Fibroblast of villous mesenchyme (primary cell): Measurements from ENCODE around the gene FIS1. TPM values are rescaled to one million over a fixed set of nuclear protein-coding genes. Genes with fewer than 3 reads are reported as not detected.

Experiments used
- DNase-seq: peaks from one replicate; pipeline ENCODE4 v3.0.0-alpha.2; 2010; ENCODE audit warnings: low read depth
- H3K4me3 ChIP-seq: 2 replicates; pipeline ENCODE4 v1.5.1; 2011; ENCODE audit warnings: low read depth, mild to moderate bottlenecking, low read length
- total RNA-seq: library from RNA; depleted of rRNA; stranded (reverse); fragments of >200 nt; gene quantifications from 2 replicates; pipeline ENCODE4 v1.2.3, GENCODE V29; 2012
- TF ChIP-seq, protein P1 (sequence below): IDR thresholded peaks from 2 replicates; pipeline ENCODE4 v1.5.1; 2012; ENCODE audit warnings: low read depth, mild to moderate bottlenecking, low read length; ENCODE audit not compliant: insufficient read depth

FIS1 gene
- total RNA-seq, 1 donor: 123 TPM

DNA sequence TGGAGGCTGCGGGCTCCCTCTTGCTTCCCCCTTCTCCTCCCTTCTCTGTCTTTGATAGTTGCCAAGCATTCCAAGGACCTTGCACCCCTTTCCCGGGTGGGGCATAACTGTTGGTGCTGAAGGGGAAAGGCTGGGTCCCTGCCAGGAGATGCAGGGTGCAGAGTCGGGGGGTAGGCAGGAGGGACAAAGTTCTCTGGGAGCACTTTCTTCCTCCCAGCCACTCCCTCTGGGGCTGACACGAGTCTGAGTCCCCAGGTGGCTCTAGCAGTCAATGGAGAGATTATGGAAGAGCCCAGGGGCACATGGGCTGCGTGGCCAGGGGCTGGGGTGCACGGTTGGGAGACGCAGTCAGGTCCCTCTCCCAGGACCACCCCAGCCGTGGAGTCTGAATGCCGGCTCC is 9.4 kb downstream of the FIS1 start:
- no peak for DNase-seq
- TF ChIP-seq, protein P1, sequence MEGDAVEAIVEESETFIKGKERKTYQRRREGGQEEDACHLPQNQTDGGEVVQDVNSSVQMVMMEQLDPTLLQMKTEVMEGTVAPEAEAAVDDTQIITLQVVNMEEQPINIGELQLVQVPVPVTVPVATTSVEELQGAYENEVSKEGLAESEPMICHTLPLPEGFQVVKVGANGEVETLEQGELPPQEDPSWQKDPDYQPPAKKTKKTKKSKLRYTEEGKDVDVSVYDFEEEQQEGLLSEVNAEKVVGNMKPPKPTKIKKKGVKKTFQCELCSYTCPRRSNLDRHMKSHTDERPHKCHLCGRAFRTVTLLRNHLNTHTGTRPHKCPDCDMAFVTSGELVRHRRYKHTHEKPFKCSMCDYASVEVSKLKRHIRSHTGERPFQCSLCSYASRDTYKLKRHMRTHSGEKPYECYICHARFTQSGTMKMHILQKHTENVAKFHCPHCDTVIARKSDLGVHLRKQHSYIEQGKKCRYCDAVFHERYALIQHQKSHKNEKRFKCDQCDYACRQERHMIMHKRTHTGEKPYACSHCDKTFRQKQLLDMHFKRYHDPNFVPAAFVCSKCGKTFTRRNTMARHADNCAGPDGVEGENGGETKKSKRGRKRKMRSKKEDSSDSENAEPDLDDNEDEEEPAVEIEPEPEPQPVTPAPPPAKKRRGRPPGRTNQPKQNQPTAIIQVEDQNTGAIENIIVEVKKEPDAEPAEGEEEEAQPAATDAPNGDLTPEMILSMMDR: no peak
- H3K4me3 ChIP-seq: no peak overlapping the region

- H3K4me3 ChIP-seq: no peak overlapping the region
- no peak for DNase-seq
These were observed 9.8 kb downstream of the FIS1 start for GRCh38 chr7:101235050-101235449.

DNA sequence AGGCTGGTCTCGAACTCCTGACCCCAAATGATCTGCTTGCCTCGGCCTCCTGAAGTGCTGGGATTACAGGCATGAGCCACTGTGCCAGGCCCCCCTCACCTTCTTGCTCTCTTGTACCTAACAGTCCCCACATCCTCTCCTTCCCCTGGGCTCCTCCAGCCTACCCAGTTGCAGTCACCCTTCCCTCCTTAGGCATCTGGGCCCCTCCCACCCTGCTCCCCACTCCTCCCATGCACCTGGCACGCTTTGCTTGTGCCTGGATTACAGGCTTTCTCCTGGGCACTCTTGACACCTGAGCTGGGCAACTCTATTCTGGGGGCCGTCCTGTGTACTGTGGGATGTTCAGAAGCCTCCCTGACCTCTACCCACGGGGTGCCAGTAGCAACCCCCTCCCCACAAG is 10.2 kb downstream of the FIS1 start:
- DNase-seq: no peak
- H3K4me3 ChIP-seq: no peak overlapping the region
- TF ChIP-seq, protein P1: no peak

More at GRCh38 chr7:101235050-101235449, 9.8 kb downstream of the FIS1 start:
- TF ChIP-seq, protein P1: peak; percentile 38

- TF ChIP-seq, protein P1: no peak
- no peak for DNase-seq
- no peak overlapping the region for H3K4me3 ChIP-seq
These were observed 10.9 kb downstream of the FIS1 start for GRCh38 chr7:101233907-101234547.

DNA sequence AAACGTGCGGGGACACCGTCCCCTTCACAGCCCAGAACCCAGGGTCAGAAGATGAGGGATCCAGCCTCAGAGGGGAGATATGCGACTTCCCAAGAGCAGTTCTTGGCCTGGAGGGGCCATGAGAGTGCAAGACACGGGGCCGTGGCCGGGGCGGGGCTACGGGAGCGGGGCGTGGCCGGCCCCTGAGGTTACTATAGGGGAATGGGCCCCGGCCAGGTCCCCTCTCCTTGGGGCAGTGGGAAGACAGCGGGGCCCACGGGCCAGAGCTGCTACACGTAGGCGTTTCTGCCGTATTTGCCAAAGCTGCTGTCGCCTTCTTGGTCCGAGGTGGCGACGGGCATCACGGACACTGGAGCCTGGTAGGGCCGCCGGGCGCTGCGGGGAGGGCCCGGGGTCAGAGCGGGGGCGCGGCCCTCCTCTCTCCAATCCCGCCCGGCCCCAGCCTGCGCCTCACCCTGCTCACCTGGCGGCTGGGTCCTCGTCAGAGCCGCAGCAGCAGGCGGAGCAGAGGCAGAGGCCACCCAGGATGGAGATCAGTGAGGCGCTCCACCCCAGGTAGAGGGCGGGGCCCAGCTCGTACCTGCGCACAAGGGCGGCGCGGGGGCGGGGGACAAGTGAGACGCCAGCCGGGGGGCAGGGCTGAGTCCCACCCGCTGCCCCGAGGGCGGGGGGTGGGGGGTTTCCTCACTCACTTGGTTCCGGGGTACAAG is 12.6 kb downstream of the FIS1 start:
- no peak for DNase-seq
- TF ChIP-seq, protein P1: no peak
- no peak overlapping the region for H3K4me3 ChIP-seq

GRCh38 chr7:101231644-101232043 is 13.2 kb downstream of the FIS1 start:
- no peak overlapping the region for H3K4me3 ChIP-seq
- TF ChIP-seq, protein P1: no peak
- no peak for DNase-seq

DNA sequence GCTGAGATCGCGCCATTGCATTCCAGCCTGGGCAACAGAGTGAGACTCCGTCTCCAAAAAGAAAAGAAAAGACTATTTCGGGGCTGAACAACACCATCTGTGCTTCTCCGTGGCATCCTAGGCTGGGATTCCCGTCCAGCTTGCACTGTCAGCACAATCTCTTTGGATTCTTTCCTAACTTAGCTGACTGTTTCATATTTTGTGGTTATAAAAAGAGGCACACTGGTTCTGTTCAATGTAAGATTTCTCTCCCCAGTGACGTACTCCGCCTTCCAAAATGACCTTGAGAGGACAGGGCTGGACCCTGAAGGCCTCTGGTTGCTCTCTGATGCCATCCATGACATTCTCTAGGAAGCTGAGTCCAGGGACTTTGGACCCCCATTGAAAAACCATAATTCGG is 18.2 kb downstream of the FIS1 start:
- peak; percentile 62 for DNase-seq
- TF ChIP-seq, protein P1: no peak
- H3K4me3 ChIP-seq: no peak overlapping the region
